Lung (tissue), 12 donors: Measurements from ENCODE around the gene TMEM223. TPM values are rescaled to one million over a fixed set of nuclear protein-coding genes. Genes with fewer than 3 reads are reported as not detected.

Experiments
- ATAC-seq: fragments of 200-7000 bp; cut with Tn5 transposase; one replicate; pipeline ENCODE4 v1.9.1; 2020; ENCODE audit warnings: moderate number of reproducible peaks; ENCODE audit not compliant: insufficient read depth, low FRiP score
- DNase-seq, 3 donors: peaks; one replicate each; pipeline ENCODE4 v3.0.0-alpha.2; 2013 to 2017
- H3K27ac ChIP-seq, 2 donors: one replicate each; pipeline ENCODE4 v1.5.1; 2013; ENCODE audit warnings: mild to moderate bottlenecking in 2 of 2, moderate library complexity in 2 of 2, control low read depth in 1 of 2, inconsistent platforms in 1 of 2, low read depth in 1 of 2, low read length in 1 of 2
- H3K27me3 ChIP-seq, 3 donors: one replicate each; pipeline ENCODE4 v1.5.1; 2013; ENCODE audit warnings: low read length in 2 of 3; ENCODE audit not compliant: control insufficient read depth in 3 of 3, insufficient read depth in 3 of 3
- H3K36me3 ChIP-seq, 4 donors: one replicate each; pipeline ENCODE4 v1.5.1; 2013; ENCODE audit warnings: low read length in 4 of 4, mild to moderate bottlenecking in 1 of 4, moderate library complexity in 1 of 4; ENCODE audit not compliant: control insufficient read depth in 4 of 4, insufficient read depth in 4 of 4
- H3K4me1 ChIP-seq, 5 donors: one replicate each; pipeline ENCODE4 v1.5.1; 2013; ENCODE audit warnings: low read length in 5 of 5, mild to moderate bottlenecking in 2 of 5, moderate library complexity in 1 of 5; ENCODE audit not compliant: control insufficient read depth in 5 of 5, insufficient read depth in 5 of 5
- H3K4me3 ChIP-seq: one replicate; pipeline ENCODE4 v1.5.1; 2013; ENCODE audit warnings: mild to moderate bottlenecking, control low read depth, moderate library complexity
- H3K9ac ChIP-seq, 2 donors: one replicate each; pipeline ENCODE4 v1.5.1; 2013; ENCODE audit warnings: low read length in 2 of 2, control low read depth in 1 of 2; ENCODE audit not compliant: insufficient read depth in 1 of 2
- H3K9me3 ChIP-seq, 4 donors: one replicate each; pipeline ENCODE4 v1.5.1; 2013; ENCODE audit warnings: low read length in 3 of 4, mild to moderate bottlenecking in 1 of 4, moderate library complexity in 1 of 4; ENCODE audit not compliant: control insufficient read depth in 4 of 4, insufficient read depth in 3 of 4
- CTCF ChIP-seq: IDR thresholded peaks from 2 replicates; pipeline ENCODE4 v1.5.1; 2012; ENCODE audit warnings: mild to moderate bottlenecking; ENCODE audit errors: control extremely low read depth, extremely low read depth
- WGBS, 2 donors: extraction: QIAGEN DNeasy Blood & Tissue Kit; methylation state at CpG; one replicate each; pipeline ENCODE4 v1.1.7; 2013; 5-methylcytosine and 5-hydroxymethylcytosine counted together
- polyA plus RNA-seq, 2 donors: library from polyadenylated mRNA; stranded (reverse); fragments of 200-250 nt; gene quantifications; one replicate each; pipeline ENCODE4 v1.2.1, GENCODE V29; 2013
- total RNA-seq, 2 donors: library from RNA; depleted of rRNA in 1 of 2; stranded (reverse); fragments of >200 nt in 1 of 2; gene quantifications; one replicate each; pipeline ENCODE4 v1.2.1, GENCODE V29; 2014 to 2021
- donor health status: control.
- donor health status: control.
- donor health status: Bipolar disorder and iron deficiency.
- donor health status: healthy.
- donor health status: DM: yes; HTN: yes; CAD: no.

TMEM223 gene
- total and polyA plus RNA-seq, 4 donors: 9.7 to 38.6 (median 18.7) TPM

DNA sequence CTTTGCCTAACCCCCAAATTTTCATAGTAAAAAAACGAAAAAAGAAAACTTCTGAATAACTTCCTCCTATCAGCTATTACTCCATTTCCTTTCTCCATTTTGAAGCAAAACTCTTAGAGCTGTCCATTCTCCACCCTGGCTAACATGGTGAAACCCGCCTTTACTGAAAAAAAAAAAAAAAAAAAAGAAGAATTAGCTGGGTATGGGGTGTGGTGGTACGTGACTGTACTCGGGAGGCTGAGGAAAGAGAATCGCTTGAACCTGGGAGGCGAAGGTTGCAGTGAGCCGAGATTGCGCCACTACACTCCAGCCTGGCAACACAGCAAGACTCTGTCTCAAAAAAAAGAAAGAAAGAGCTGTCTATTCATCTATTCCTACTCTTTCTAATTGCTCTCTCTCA is 24.8 kb upstream of the TMEM223 start:
- no peak overlapping the region for H3K9ac ChIP-seq
- H3K9me3 ChIP-seq: no peaks in the 10 kb centered on the region
- H3K4me1 ChIP-seq: peaks cover 0 to 1% (median 0%) of the 10 kb centered on the region in 5 donors
- no peak for TF ChIP-seq CTCF
- DNase-seq: no peak
- peak; percentile 53 for ATAC-seq
- H3K4me3 ChIP-seq: no peak overlapping the region
- no peaks in the 10 kb centered on the region for H3K27me3 ChIP-seq
- 32 to 73% methylated on average over 8 of the region's 8 CpGs for WGBS, 2 donors
- H3K27ac ChIP-seq: no peak overlapping the region
- H3K36me3 ChIP-seq: peaks cover 0 to 20% (median 8%) of the 10 kb centered on the region in 4 donors

GRCh38 chr11:62811659-62812058 is 19.9 kb upstream of the TMEM223 start:
- no peak for TF ChIP-seq CTCF
- Histone ChIP-seq H3K9me3 (no peaks in the 10 kb centered on the region), H3K27ac (no peak overlapping the region), H3K4me1 (peaks cover 0 to 2% (median 0%) of the 10 kb centered on the region in 5 donors), H3K36me3 (peaks cover 2 to 9% (median 6%) of the 10 kb centered on the region in 4 donors), H3K9ac (no peak overlapping the region), H3K4me3 (no peak overlapping the region), H3K27me3 (no peaks in the 10 kb centered on the region)
- WGBS, 2 donors: 87 to 90% methylated on average over 2 of the region's 2 CpGs
- no peak for ATAC-seq
- no peak for DNase-seq

DNA sequence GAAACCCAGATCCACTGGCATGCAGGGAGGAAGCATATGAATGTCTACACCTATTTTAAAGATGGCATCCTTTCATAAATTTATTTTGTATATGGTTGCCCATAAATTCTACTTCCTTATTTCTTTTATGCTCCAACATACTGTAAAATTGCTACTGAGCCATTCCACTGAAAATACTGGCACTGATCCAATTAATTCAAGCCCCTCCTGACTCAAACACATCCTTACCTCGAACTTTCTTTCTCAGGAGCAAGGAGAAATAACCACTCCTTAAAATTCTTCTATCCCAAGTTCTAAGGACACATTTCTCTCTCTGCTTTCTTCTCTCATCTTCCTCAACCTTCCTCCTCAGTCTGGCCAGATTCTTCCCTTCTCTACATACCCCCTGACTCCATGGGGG is 18.9 kb upstream of the TMEM223 start:
- Histone ChIP-seq H3K9ac (no peak overlapping the region), H3K36me3 (peaks cover 2 to 9% (median 4%) of the 10 kb centered on the region in 4 donors), H3K4me1 (peaks cover 0 to 10% (median 6%) of the 10 kb centered on the region in 5 donors), H3K27me3 (no peaks in the 10 kb centered on the region), H3K4me3 (no peak overlapping the region), H3K9me3 (no peaks in the 10 kb centered on the region), H3K27ac (no peak overlapping the region)
- TF ChIP-seq CTCF: no peak
- WGBS, 2 donors: 22 to 48% methylated on average over 1 of the region's 1 CpG
- no peak for ATAC-seq
- DNase-seq: no peak

GRCh38 chr11:62806611-62807121 is 14.9 kb upstream of the TMEM223 start:
- ATAC-seq (no peak), DNase-seq (peak in 2 of 3 donors; percentile 20 to 34)
- H3K27ac ChIP-seq: peak overlapping the region; percentile 64 to 88
- peaks cover 4 to 19% (median 12%) of the 10 kb centered on the region in 4 donors for H3K36me3 ChIP-seq
- H3K9ac ChIP-seq: no peak overlapping the region
- peaks cover 0 to 24% (median 13%) of the 10 kb centered on the region in 5 donors for H3K4me1 ChIP-seq
- H3K9me3 ChIP-seq: no peaks in the 10 kb centered on the region
- no peak overlapping the region for H3K4me3 ChIP-seq
- WGBS, 2 donors: 43 to 62% methylated on average over 5 of the region's 5 CpGs
- H3K27me3 ChIP-seq: no peaks in the 10 kb centered on the region
- TF ChIP-seq CTCF: no peak
